Measurements from ENCODE around the gene CDH5.

The CDH5 gene

DNA sequence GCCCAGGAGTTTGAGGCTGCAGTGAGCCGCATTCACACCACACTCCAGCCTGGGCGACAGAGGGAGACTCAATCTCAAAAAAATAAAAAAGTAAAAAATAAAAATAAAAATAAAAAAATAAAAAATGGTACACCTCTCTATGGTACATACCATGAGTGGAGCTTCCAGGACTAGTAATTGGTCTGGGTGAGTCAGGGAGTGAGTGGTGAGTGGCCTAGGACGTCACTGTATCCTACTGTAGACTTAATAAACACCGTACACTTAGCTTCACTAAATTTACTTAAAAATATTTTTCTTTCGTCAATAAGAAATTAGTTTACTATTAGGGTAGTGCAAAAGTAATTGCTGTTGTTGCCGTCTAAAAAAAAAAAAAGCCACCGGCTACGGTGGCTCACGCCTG lies 9.0 kb downstream of the CDH5 start:
- DNase-seq, result no peak

DNA sequence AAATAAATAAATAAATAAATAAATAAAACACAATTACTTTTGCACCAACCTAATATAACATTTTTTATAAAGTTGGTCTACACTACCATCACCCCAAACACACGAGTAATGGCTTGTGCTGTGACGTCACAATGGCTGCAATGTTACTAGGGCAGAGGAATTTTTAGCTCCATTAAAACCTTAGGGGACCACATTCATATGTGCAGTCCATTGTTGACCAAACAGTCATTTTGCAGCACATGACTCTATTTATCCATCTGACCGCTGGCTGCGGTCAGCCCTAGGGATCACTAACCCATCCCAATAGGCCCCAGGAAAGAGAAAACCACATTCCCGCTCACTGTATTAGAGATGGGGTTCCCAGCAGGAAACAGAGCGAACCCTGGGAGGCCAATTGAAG lies 9.6 kb downstream of the CDH5 start:
- no peak for DNase-seq

GRCh38 chr16:66376577-66377305 lies 10.2 kb downstream of the CDH5 start:
- DNase-seq, result no peak

DNA sequence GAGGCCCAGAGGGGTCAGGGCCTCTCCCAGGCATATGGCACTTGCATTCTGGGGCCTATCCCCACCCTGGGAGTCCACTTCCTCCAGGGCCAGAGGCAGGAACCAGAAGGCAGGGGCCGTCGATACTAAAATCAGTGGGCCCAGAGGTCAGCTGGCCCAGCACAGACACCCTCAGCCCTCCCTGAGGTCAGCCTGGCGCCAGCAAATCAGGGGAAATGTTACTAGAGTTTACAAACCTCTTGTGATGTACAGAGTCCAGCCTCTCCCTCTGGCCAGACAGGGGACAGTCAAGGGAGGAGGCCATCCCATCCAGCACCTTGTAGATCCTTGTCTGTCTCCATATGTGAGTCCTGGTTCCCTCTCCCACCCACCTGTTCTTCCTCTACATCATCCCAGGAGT lies 10.8 kb downstream of the CDH5 start:
- DNase-seq, result no peak

DNA sequence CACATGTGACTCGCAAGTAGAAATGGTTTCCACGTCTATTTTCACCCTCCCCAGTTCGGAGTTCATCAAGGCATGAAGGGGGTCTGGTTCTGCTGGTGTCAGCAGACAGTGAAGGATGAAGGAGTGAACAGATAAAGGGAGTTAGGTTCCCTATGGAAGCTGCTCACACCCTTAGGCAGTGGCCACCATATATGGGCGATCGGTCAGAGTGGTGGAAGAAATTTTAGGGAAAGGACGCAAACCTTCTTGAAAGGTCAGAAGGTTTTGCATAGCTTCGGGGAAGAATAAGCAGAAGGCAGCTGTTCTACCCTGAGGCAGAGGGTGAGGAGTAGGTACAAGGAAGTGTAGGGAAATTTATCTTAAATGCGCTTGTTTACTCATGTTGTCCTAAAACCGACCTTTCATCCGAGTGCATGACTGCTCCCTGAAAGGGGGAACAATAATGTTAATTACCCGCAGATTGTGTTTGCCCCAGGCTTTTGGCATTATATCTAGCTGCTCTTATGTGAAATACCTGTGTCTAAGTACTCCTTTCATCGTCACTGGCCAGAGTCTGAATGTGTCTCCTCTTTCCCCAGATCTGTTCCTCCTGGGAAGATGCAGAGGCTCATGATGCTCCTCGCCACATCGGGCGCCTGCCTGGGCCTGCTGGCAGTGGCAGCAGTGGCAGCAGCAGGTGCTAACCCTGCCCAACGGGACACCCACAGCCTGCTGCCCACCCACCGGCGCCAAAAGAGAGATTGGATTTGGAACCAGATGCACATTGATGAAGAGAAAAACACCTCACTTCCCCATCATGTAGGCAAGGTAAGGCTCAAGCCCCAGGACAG lies 12.5 kb downstream of the CDH5 start:
- DNase-seq, result no peak

DNA sequence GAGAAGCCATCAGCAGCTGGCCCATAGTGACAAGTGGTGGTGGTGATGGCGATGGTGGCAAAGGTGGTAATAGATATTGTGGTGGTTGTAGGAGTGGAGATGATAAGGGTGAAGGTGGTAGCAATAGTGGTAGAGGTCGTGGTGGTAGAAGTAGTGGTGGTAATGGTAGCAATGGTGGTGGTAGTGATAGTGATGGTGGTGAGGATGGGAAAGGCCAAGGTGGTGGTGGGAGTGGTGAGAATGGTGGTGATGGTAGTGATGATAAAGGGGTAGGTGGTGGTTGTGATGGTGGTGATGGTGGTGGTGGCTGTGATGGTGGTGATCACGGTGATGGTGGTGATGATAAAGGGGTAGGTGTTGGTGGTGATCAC lies 13.1 kb downstream of the CDH5 start:
- DNase-seq, result no peak

DNA sequence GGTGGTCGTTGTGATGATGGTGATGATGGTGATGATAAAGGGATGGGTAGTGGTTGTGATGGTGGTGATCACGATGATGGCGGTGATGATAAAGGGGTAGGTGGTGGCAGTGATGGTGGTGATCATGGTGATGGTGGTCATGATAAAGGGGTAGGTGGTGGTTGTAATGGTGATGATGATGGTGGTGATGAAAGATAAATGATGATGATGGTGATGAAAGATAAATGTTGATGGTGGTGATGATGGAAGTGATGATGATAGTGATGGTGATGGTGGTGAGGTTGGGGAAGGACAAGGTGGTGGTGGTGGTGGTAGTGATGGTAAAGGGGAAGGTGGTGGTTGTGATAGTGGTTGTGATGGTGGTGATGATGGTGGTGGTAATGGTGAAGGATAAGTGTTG lies 13.9 kb downstream of the CDH5 start:
- no peak for DNase-seq

DNA sequence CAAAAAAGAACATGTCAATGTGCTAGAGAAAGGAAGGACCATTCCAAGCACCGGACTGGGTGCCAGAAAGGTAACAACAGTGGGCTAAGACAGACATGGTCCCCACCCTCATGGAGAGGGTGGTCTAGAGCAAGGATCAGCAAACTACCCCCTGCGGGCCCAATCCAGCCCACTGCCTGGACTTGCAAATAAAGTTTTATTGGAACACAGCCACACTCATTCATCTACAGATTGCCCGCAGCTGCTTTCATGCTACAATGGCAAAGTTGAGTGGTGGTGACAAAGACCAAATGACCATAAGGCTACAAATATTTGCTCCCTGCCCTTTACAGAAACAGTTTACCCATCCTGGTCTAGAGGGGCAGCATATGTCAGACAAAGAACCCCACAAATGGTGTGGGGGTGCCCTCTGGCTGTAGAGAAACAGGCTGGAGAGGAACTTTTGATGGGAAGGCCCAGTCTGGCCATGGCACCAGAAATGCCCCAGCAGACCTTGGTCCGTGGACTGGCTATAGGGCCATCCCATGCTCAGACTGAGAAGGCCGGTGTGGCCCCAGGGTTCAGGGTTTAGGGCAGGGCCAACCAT lies 15.2 kb downstream of the CDH5 start:
- DNase-seq, result no peak

DNA sequence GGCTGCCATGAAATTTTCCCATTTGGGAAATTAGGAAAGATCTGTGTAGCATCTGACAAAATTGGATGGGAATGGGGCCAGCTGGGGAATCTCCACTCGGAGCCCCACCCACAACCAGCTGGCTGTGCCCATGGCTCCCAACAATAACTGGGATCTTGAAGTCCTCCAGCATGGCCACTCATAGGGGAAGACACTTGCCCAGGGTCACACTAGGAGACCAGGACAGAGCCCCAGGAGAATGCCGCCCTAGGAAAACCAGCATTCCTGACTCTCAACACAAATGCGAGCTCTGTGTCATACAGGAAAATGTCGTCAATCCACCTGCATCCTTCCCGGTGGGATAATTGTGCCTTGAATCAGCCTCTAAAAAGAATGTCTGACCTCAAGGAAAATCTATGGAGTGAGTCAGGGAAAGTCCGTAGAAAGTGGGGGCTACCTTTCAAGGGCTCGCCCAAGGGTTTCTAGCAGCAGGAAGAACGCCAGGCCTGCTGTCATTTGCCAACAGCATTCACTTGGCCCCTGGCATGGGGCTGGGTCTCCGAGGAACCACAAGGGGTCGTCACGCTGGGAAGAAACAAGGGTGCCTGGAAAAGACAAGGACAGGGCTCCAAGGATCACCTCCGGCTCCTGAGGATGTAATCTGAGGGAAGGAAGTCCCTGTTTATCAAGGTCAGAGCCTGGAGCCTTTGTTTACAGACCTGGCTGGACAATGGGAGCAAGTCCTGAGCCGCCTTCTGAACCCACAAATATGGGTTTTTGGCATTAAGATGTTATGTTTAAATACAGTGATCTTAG lies 15.9 kb downstream of the CDH5 start:
- DNase-seq, result no peak

DNA sequence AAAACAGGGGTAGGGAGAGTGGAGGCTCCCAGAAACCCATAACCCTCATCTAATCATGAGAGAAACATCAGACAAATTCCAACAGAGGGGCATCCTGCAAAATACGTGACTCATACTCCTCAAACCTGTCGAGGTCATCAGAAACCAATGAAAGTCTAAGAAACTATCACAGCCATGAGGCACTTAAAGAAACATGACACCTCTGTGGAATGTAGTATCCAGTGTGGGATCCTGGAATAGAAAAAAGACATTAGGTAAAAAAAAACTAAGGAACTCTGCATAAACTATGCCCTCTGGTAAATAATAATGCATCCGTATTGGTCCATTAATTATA lies 16.4 kb downstream of the CDH5 start:
- DNase-seq, result no peak

- no peak for DNase-seq
Measured at GRCh38 chr16:66383551-66383950, 17.1 kb downstream of the CDH5 start.

GRCh38 chr16:66385415-66385814 lies 18.9 kb downstream of the CDH5 start:
- DNase-seq, result no peak

GRCh38 chr16:66386629-66387622 lies 20.4 kb downstream of the CDH5 start:
- no peak for DNase-seq

DNA sequence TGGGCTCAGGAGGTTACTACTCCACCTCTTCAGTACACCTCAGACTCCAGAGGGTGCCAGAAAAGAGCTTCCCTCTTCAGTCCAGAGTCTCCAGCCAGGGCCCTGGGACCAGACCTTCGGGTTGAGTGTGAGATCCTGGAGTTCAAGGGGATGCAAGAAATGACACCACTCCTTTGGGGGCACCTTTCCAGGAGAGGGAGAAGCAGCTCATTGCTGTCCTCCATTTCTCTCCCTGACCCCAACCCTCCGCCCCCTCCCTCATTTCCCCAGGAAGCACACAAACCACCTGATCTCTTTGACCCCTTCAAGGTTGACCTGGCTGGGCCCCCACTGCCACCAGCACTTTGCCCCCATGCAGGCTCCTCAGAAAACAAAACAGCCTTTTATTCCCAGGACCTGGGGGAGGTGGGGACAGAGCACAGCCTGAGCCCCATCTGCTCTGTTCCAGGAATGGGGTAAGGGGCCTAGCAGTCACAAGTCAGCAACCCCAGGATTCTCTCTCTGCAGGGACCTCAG lies 21.4 kb downstream of the CDH5 start:
- no peak for DNase-seq

- DNase-seq, result no peak
Measured at GRCh38 chr16:66388350-66389139, 22.1 kb downstream of the CDH5 start.

GRCh38 chr16:66389256-66390176 lies 23.0 kb downstream of the CDH5 start:
- DNase-seq, result no peak

DNA sequence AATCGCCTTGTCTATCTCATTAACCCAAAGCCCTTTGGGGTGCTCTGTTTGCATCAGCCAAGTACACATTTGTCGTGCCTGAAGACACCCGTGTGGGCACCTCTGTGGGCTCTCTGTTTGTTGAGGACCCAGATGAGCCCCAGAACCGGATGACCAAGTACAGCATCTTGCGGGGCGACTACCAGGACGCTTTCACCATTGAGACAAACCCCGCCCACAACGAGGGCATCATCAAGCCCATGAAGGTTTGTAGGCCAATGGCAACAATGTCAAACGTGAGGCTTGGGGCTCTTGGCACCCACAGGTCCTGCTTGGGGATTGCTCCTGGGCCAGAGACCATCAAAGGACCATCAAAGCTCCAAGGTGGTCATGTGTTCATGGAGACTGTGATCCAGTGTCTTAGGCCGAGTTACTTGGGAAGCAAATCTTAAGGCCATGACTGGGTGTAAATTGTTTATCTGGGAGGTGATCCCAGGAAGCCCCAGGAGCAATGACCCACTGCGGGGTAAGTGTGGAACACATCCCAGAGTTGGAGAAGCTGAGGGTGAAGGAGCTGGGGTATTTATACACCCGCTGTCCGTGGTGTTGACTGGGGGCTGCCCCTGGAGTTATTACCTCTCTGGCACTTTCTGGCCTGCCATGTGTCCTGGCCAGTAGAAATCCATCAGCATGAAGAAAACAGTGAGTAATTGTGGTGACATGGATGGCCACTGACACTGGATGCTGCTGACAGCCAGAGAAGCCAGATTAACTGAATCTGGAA lies 24.0 kb downstream of the CDH5 start:
- DNase-seq, result no peak

DNA sequence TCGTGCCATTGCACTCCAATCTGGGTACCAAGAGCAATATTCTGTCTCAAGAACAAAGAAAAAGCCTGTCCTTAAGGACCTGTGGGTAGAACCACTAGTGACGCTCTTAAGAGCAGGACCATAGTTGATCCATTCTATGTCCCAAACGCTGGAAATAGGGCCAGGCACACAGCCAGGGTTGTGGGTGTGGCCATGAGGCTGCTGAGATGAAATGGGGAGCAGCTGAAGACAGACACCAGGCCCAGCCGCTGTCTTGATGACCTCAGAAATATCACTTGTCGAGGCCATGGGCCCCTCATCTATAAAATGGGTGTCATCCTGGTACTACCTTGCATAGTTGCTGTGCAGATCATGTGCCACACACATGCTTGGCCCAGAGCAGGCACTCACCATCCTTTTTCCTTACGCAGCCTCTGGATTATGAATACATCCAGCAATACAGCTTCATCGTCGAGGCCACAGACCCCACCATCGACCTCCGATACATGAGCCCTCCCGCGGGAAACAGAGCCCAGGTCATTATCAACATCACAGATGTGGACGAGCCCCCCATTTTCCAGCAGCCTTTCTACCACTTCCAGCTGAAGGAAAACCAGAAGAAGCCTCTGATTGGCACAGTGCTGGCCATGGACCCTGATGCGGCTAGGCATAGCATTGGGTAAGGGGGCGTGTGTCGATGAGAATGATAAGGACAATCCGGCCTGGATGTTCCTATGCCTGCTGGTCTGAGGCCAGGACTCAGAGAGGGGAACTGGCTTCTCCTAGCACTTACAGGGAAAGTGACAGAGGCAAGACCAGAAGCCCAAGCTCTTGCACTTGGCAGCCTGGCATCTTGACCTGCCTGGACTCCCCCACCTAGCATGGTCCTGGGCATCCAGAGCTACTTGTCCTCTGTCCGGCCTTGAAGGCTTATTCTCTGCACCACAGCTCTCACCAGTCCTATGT lies 25.5 kb downstream of the CDH5 start:
- no peak for DNase-seq

Measured in NCI-H2081 treated with DMSO at 0.1 percent for 48 hours (cell line).